Transverse colon (tissue), 4 donors: ENCODE measurements around the gene PRKCB. TPM values are rescaled to one million over a fixed set of nuclear protein-coding genes. Genes with fewer than 3 reads are reported as not detected.

ENCODE experiments used
- DNase-seq: peaks from one replicate; pipeline ENCODE4 v3.0.0-alpha.2; 2019
- H3K27ac ChIP-seq, 4 donors: fragments of 200-600 bp; sonication (generic); 2 replicates each; pipeline ENCODE4 v1.5.1; 2016 to 2018; ENCODE audit warnings: inconsistent platforms in 4 of 4
- H3K27me3 ChIP-seq: fragments of 200-600 bp; sonication (generic); 2 replicates; pipeline ENCODE4 v1.5.1; 2017; ENCODE audit warnings: inconsistent platforms
- H3K36me3 ChIP-seq, 4 donors: fragments of 200-600 bp; sonication (generic); 2 replicates each; pipeline ENCODE4 v1.5.1; 2017 to 2019; ENCODE audit warnings: inconsistent platforms in 4 of 4
- H3K4me1 ChIP-seq, 4 donors: fragments of 200-600 bp; sonication (generic); 2 replicates each; pipeline ENCODE4 v1.5.1; 2017 to 2020; ENCODE audit warnings: inconsistent platforms in 4 of 4
- H3K4me3 ChIP-seq, 4 donors: fragments of 200-600 bp; sonication (generic); 1 replicate in 1 of 4; 2 replicates in 3 of 4; pipeline versions ENCODE4 v1.5.1 to v1.6.1; 2017 to 2019; ENCODE audit warnings: inconsistent platforms in 4 of 4
- H3K9me3 ChIP-seq, 2 donors: fragments of 200-600 bp; sonication (generic); 2 replicates each; pipeline ENCODE4 v1.5.1; 2017 to 2019; ENCODE audit warnings: inconsistent platforms in 2 of 2
- EP300 ChIP-seq: sonication (generic); formaldehyde crosslinking; IDR thresholded peaks from one replicate; pipeline ENCODE4 v1.6.1; 2017; ENCODE audit warnings: antibody characterized with exemption, low read depth
- POLR2A ChIP-seq: fragments of 450-650 bp; IDR thresholded peaks from one replicate; pipeline ENCODE4 v1.6.1; 2016; ENCODE audit warnings: antibody characterized with exemption, mild to moderate bottlenecking, moderate library complexity
- POLR2AphosphoS5 ChIP-seq, 3 donors: sonication (generic); formaldehyde crosslinking; IDR thresholded peaks; one replicate each; pipeline ENCODE4 v1.6.1; 2016; ENCODE audit warnings: antibody characterized with exemption in 3 of 3
- WGBS, 2 donors: methylation state at CpG; one replicate each; pipeline ENCODE4 v1.1.5; 2018; ENCODE audit warnings: low coverage in 1 of 2; 5-methylcytosine and 5-hydroxymethylcytosine counted together
- in situ Hi-C, 4 donors: fragments of 200-750 bp; cut with MboI; loops; one replicate each; pipeline versions ENCODE4 v1.15.0 to v1.15.1; 2017; ENCODE audit warnings: low sequenced_read_pairs in 3 of 4, low pct_ligation_motif_present in 1 of 4, low pct_unique_long_range_greater_than_20kb in 1 of 4
- intact Hi-C: fragments of 100-400 bp; cut with DNase I; formaldehyde crosslinking; loops from one replicate; pipeline ENCODE4 v1.15.1; 2023; ENCODE audit warnings: low total_unique reads
- total RNA-seq, 4 donors: library from RNA; depleted of rRNA; stranded (reverse); fragments of >200 nt; gene quantifications; one replicate each; pipeline ENCODE4 v1.1.0, GENCODE V29; 2016
- TF ChIP-seq, protein P1 (sequence below), 5 experiments: fragments of 200-600 bp in 3 of 5; fragments of 450-650 bp in 2 of 5; sonication (generic) in 3 of 5; IDR thresholded peaks; 1 replicate in 2 of 5; 2 replicates in 3 of 5; pipeline ENCODE4 v1.5.1; 2016 to 2017; ENCODE audit warnings: antibody characterized with exemption in 5 of 5, inconsistent platforms in 3 of 5, mild to moderate bottlenecking in 2 of 5, moderate library complexity in 1 of 5

Gene PRKCB
- total RNA-seq, 4 donors from 2014 or later = 9.0 to 28.3 (median 15.2) TPM

DNA sequence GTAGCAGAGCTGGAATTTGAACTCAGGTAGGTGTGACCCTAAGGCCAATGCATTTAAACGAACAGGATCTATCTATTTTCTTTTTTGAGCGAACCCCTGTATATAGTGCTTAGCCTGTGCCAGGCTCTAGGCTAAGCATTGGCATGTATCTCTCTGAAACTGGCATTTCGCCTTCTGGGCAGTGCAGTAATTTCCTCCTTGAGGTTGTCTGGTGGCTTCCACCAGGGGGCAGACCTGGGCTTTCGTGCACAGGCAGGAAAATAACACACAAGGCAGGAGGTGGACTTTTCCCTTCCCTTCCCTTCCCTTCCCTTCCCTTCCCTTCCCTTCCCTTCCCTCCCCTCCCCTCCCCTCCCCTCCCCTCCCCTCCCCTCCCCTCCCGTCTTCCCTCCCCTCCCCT is 34.4 kb upstream of the PRKCB start:
- H3K4me3 ChIP-seq = no peak overlapping the region
- WGBS, 2 donors = 2 to 7% methylated on average over 3 to 5 of the region's 5 CpGs
- TF ChIP-seq POLR2AphosphoS5 (IDR thresholded peaks at IDR 0.05) (peak in 1 of 3 donors; percentile 37), EP300 (no peak)
- TF ChIP-seq, protein P1, sequence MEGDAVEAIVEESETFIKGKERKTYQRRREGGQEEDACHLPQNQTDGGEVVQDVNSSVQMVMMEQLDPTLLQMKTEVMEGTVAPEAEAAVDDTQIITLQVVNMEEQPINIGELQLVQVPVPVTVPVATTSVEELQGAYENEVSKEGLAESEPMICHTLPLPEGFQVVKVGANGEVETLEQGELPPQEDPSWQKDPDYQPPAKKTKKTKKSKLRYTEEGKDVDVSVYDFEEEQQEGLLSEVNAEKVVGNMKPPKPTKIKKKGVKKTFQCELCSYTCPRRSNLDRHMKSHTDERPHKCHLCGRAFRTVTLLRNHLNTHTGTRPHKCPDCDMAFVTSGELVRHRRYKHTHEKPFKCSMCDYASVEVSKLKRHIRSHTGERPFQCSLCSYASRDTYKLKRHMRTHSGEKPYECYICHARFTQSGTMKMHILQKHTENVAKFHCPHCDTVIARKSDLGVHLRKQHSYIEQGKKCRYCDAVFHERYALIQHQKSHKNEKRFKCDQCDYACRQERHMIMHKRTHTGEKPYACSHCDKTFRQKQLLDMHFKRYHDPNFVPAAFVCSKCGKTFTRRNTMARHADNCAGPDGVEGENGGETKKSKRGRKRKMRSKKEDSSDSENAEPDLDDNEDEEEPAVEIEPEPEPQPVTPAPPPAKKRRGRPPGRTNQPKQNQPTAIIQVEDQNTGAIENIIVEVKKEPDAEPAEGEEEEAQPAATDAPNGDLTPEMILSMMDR (IDR thresholded peaks at IDR 0.05) = peak; percentile 55 to 83 (median 73)

DNA sequence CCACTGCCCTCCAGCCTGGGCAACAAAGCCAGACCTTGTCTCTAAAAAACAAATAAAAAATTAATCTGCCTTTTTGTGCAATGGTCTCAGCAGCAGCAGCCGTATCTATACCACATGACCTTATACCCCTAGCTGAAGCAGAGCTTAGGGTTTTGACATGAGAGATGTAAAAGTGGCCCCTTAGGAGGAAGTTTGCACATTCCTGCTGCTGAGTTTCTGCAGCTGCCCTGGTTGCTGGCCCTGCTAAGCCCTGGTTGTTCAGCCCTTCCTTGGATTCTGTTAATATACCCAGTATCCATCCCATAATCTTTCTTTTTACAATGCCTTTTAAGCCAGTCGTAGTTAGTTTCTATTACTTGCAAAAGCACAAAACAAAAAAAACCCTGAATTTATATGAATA is 33.0 kb upstream of the PRKCB start:
- TF ChIP-seq POLR2A (no peak), POLR2AphosphoS5 (IDR thresholded peaks at IDR 0.05) (no peak), EP300 (no peak)
- TF ChIP-seq, protein P1 (IDR thresholded peaks at IDR 0.05) = no peak
- intact Hi-C loops = loop anchor here (2.0 kb wide), 1 partner anchor 208 kb away; no protein-coding TSS in a partner anchor
- in situ Hi-C loops = loop anchor here in 3 of 4 donors (5.0 to 10.0 kb wide), 3 partner anchors 58 to 212 kb away; no protein-coding TSS in a partner anchor
- DNase-seq = no peak
- no peaks in the 10 kb centered on the region for H3K27me3 ChIP-seq
- no peak overlapping the region for H3K27ac ChIP-seq
- 27 to 45% methylated on average over 1 to 2 of the region's 2 CpGs for WGBS, 2 donors
- no peaks in the 10 kb centered on the region for H3K36me3 ChIP-seq
- no peak overlapping the region for H3K4me3 ChIP-seq
- H3K9me3 ChIP-seq = no peaks in the 10 kb centered on the region
- peaks cover 0 to 23% (median 13%) of the 10 kb centered on the region in 4 donors for H3K4me1 ChIP-seq

More for the DNA sequence above, 34.4 kb upstream of the PRKCB start:
- H3K27ac ChIP-seq = peak overlapping the region; percentile 24 to 60 (median 37)
- no peaks in the 10 kb centered on the region for H3K27me3 ChIP-seq
- peak; percentile 90 for DNase-seq
- no peaks in the 10 kb centered on the region for H3K36me3 ChIP-seq
- in situ Hi-C loops = loop anchor here in 3 of 4 donors (5.0 to 10.0 kb wide), 3 partner anchors 57 to 213 kb away; no protein-coding TSS in a partner anchor
- H3K9me3 ChIP-seq = no peaks in the 10 kb centered on the region
- intact Hi-C loops = no loop called here
- peaks cover 0 to 24% (median 13%) of the 10 kb centered on the region in 4 donors for H3K4me1 ChIP-seq

DNA sequence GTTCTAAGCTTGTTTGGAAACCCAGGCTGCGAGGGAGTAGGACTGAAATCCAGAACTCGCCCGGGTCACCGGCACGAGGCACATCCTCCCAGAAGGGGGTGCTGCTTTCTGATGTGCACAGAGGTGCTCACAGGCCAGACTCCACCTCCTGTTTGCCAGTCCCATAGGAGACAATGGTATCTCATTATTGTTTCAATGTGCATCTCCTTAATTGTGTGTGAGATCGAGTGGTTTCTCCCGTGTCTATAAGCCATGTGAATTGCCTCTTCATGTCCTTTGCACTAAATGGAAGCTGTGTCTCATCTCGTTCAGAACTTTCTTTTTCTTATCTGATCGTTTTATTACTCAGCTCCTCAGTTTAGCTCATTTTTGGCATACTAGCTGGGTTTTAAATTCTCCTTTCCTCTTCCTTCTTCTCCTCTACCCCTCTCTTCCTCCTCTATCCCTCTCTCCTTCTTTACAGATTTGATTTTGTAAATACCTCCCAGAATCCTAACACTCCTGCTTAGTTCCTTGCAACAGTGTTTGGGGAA is 32.1 kb upstream of the PRKCB start:
- in situ Hi-C loops (loop anchor here in 3 of 4 donors (5.0 to 10.0 kb wide), 3 partner anchors 59 to 211 kb away; no protein-coding TSS in a partner anchor), intact Hi-C loops (loop anchor here (2.0 kb wide), 1 partner anchor 207 kb away; no protein-coding TSS in a partner anchor)
- no peaks in the 10 kb centered on the region for H3K9me3 ChIP-seq
- 6 to 14% methylated on average over 4 to 9 of the region's 9 CpGs for WGBS, 2 donors
- TF ChIP-seq POLR2AphosphoS5 (IDR thresholded peaks at IDR 0.05) = no peak
- TF ChIP-seq, protein P1 (IDR thresholded peaks at IDR 0.05) = peak; percentile 33 to 66 (median 57)
- no peaks in the 10 kb centered on the region for H3K36me3 ChIP-seq
- no peak overlapping the region for H3K27ac ChIP-seq
- peaks cover 0 to 23% (median 13%) of the 10 kb centered on the region in 4 donors for H3K4me1 ChIP-seq
- no peaks in the 10 kb centered on the region for H3K27me3 ChIP-seq
- no peak overlapping the region for H3K4me3 ChIP-seq
- peak; percentile 82 for DNase-seq

DNA sequence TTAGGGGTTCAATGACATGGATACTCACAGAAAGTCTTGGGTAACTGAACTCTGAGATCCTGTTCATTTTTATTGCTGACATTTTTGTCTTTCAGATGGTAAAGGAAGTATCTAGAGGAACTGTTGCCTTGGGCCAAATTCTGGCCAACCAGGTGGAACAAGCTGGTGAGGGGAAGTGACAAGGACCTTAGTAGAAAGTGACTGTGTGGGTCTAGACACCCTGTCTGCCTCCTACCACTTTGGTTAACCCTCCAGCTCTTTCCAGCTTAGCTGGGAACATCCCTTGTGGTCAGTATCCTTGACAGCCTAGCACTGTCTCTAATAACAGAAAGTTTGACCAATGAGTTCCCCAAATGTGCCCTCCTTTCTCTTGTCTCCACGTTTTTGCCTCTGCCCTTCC is 28.8 kb upstream of the PRKCB start:
- TF ChIP-seq POLR2AphosphoS5 (IDR thresholded peaks at IDR 0.05) = no peak
- no peak for TF ChIP-seq EP300
- TF ChIP-seq, protein P1 (IDR thresholded peaks at IDR 0.05) = no peak
- TF ChIP-seq POLR2A = no peak
- Histone ChIP-seq H3K4me1 (peaks cover 0 to 16% (median 12%) of the 10 kb centered on the region in 4 donors), H3K9me3 (no peaks in the 10 kb centered on the region), H3K36me3 (no peaks in the 10 kb centered on the region), H3K4me3 (no peak overlapping the region), H3K27ac (no peak overlapping the region), H3K27me3 (no peaks in the 10 kb centered on the region)
- no peak for DNase-seq
- intact Hi-C loops = no loop called here
- WGBS, 2 donors = 57 to 61% methylated on average over 1 of the region's 1 CpG
- in situ Hi-C loops = loop anchor here in 2 of 4 donors (5.0 to 10.0 kb wide), 3 partner anchors 62 to 208 kb away; no protein-coding TSS in a partner anchor
